Iris pigment epithelial cell (primary cell): ENCODE measurements around the gene ANKRD6.
A peak's percentile ranks its signal among the peaks of the same experiment; 100 is the strongest.

Experiments used
- DNase-seq: peaks from one replicate; pipeline ENCODE4 v3.0.0-alpha.2; 2011; ENCODE audit warnings: low read depth

ANKRD6 gene

DNA sequence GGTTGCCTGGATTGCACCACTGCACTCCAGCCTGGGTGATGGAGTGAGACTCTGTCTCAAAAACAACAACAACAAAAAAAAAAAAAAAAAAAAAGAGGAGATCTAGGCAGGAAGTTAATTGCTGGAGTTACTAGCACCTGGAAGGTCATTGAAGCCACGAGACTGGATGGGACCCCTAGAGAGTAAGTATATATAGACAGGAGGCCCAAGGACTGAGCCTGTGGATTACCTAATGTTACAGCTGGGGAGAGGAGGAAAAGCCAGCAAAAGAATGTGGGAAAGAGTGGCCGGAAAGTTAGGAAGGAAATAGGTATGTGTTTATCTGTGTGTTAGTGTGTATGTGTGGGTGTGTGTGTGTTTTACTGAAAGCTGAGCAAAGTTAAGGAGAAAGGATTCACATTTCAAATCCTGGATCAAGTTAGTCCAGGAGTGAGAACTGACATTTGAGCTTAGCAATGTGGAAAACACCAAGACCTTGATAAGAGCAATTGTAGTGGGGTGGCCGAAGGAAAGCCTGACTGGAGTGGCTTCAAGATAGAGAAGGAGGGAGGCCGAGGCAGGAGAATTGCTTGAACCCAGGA, 38.4 kb downstream of the ANKRD6 start:
- DNase-seq: no peak

DNA sequence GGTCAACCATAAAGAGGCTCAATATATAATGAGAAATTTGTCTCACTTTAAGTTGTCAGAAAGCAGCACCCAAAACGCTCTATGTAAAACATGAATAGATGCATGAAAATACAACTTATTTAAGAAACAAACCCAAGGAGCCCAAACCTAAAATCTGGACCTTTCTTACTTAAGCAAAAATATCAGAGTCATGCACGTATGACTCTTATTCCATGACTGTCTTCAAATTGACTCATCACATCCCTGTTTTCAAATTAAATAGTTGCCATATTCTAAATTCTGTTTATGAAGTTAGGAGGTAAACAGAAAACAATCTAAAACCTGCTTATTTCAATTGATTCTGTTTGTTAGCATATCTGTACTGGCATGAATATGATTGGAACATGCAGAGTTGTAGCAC, 42.1 kb downstream of the ANKRD6 start:
- no peak for DNase-seq

DNA sequence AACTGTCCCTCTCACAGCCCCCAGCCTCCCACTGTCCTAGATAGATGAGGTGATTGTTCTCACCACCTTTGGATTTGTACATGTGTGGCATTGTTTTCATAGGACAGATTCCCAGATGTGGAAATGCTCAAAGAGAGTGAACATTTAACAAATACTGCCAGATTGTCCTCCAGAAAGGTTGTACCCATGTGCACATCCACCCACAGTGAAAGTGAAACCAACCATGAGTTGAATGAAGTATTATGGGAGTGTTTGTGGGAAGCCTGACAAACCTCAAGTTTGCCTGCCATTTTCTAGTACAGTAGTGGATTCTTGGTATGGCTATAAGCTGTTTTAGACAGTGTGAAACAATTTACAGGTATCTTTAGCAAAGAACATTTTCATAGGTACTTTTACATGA, 42.7 kb downstream of the ANKRD6 start:
- peak; percentile 14 for DNase-seq

DNA sequence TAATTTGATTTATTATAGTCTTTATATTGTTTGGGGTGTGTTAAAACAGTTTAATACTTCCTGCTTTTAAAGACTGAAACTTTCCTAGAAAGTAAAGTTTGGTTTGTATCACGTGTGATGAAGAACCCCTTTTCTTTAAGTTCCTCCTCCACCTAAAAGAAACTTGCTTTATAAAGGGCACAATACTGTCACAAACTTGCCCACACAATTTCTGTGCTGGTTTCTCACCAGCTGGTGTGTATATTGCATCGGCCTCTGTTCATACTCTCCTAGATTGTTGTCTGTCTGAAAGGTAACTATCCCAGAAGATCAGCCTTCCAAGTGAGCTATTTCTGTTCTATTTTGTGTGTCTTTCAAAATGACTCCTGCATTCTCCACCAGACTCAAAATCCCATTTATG, 46.9 kb downstream of the ANKRD6 start:
- DNase-seq: no peak

DNA sequence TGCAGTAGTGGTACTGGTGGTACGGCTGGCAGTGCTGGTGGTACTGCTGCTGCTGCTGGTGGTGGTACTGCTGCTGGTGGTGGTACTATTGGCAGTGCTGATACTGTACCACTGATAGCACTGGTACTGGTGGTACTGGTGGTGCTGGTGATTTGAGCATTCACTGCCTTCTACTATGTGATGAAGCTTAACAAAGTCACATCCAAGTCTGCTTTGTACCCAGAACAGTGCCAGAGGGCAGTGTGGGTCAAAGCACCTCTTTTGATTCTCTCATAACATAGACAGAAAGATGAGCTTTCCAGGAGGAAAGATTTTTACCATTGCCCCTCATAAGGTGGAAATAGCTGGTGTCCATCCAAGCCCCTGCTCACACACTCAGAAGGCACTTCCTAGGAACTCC, 48.7 kb downstream of the ANKRD6 start:
- DNase-seq: no peak

DNA sequence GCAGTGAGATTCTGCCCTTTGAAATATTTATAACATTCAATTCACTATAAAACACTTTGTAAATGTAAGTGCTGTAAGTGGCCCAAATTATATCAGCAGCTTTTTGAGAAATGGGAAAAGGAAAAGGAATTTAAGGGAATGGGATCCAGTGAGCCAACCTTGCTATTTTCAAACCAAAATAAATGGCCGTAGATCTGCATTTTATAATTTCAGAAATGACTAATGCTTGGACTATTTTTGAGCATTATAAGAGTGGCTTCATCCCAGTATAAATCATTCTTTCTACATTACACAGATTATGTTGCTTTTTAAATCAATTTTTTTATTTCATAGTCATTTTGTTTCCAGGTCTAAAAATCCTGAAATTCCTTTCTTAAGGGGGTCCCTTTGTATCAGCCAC, 49.2 kb downstream of the ANKRD6 start:
- DNase-seq: no peak

DNA sequence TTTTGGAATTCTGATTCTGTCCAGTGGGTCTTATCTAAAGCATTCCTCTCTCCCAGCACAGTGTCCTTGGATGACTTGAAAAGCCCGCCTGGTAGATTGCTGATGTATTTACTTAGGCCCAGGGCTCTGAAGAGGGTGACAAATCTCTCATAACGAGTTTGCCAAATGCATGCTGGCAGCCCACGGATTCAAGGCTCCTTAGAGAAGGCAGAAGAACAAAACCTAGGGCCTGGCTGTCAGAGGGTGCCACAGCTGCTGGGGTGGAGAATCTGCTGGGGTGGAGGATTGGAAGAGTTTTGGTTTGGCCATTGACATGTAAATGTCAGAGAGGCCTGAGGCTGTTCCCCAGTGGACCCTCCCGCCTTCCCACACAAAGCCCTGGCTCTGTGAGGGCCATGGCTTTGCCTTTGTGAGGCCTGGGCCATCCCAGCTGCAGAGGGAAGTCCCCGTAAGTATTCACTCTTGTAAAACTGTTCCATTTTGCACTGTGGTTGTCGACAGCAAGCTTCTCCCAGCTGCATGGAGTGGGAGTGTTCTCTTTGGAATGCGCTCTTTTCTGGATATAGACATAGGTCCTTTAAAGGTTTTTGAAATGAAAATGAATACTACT, 50.3 kb downstream of the ANKRD6 start:
- DNase-seq: no peak

DNA sequence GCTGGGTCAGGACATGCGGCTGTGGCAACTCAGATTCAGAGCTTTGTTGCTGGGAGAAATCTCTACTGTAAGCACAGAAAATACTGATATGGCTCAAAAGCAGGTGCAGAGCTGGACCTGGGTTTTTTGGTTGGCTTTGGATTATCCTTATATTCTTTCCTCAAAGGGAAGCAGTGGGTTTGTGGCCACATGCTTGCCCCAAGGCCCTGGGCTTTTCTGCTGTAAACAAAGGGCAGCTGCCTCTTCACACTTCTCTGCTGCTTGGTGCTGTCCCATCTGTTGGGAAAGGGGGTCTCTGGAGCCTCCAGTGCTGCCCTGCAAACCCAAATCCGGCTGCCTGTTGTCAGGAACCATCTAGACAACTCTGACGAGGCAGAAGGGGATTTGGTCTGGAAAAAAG, 52.4 kb downstream of the ANKRD6 start:
- DNase-seq: no peak

DNA sequence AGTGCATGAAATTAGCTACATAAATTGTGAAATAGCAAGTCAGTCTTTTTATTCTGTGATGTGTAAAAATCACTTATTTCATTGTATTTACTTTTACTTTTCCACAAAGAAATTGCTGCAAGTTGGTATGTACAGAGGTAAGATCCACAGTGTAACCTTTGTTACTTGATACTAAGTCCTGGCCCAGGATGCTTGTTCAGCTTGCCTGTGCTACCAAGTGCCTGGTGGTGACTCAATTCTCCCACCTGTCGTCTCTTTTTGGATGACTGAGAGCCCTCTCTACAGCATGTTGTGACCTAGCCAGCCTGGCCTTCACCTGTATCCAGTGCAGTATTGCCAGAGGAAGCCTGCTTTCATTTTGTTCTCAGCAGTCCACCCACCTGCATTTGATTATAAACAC, 54.9 kb downstream of the ANKRD6 start:
- no peak for DNase-seq

DNA sequence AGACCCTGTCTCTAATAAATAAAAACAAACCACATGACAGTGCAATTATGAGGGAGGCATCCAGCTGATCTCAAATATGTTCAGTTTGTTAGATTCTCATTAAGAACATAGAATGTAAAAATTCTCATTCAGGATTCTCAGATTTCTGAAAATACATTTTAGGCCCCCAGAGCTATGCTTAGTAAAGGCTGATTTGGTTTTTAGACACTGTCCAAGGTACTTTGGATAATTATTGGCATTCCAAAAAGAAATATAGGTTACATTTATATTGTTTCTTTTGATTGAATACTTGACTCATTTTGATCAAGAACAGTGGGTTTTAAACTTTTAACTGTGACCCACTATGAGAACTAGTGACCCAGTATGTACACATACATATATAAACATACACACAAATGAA, 55.5 kb downstream of the ANKRD6 start:
- DNase-seq: no peak

DNA sequence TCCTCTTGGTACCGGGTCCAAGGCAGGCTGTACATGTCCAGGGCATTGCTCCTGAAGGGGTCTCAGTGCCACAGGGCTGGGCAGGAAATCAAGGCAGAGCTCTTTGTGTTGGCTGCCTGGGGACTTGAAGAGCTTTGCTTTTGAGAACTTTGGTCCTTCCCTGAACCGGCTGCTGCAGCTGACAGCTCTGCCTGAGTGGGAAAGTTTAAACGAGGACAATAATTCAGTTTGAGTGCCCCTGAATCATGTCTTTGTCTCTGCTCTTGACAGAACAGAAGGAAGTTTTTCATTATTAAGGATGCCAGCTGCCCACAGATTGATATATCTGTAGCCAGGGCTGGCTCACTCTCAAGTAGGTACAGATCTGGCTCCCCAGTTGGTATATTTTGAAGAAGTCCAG, 56.1 kb downstream of the ANKRD6 start:
- no peak for DNase-seq

DNA sequence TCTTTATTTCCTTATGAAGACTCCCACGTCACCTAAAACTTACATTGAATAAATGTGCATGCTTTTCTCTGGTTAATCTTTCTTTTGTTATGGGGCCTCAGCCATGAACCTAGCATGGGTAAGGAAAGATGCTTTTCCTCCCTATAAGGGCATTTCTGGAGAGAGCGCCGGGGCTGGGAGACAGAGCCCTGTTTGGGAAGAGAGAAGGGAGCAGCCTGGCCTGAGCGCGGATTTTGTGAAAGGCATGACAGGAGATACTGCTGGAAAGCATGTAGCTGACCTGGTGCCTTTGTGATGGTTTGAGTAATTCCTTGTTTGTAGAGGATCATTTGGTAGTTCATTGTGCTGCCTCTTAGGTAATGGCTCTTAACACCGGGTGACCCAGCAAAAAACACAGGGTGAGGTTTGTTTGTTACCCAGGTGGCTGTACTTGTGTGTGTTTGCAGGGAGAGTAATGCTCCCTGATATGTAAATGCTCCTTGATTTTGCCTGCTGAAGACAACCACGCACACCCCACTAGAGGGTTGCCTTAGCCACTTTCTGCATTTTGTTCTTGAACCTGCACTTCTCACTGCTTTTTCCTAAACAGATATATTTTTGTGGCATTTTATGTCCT, 59.2 kb downstream of the ANKRD6 start:
- no peak for DNase-seq

DNA sequence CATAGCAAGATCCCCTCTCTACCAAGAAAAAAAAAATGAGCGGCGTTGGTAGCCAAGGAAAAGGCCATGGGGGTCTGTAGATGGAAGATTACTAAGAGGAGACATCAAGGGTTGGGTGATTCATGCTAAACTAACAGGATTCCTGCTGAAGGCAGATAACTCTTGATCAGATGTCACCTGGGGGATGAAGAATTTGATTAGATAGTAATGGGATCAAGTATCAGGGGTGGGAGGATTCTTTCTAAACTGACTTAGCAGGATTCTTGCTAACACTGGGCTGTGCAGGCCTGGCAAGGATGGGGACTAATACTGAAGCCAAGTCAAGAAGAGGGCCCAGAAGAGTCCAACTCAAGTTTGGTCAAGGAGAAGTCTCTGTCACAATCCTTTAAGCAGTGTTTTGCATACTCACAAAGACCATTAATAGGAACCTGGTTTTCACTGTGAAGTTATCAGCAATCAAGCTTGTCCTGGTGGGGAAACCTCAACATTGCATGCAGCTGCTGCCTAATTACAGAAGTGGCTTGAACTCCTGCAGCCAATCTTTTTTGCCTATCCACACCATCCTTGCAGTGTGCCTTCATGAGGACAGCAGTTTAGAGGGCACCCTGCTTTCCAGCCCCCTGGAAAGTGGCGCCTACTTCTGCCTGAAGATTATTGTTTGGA, 61.3 kb downstream of the ANKRD6 start:
- no peak for DNase-seq

DNA sequence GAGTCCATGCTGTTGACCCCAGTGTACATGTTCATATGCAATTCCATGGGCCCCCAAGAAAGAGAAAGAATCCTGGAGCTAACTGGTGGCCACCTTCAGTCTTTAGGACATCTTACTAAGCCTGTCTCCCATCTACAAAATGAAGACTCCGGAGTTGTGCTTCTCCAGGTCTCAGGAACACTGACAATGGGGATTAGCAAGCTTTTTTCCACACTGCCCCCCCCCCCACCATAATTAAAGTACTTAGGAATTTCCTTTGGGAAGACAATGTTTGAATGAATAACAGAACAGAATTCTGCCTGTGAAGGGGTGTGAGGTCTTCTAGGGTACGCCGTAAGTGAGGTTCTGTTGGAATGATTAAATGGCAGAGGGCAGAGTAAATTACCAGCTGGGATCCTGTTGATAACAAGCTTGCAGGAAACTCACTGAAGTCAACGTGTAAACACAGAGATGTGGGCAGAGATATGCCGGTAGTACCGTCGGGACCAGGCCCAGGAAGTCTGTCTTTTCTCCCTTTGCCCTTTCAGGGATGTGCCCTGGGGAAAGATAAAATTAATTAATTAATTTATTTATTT, 63.1 kb downstream of the ANKRD6 start:
- DNase-seq: no peak

DNA sequence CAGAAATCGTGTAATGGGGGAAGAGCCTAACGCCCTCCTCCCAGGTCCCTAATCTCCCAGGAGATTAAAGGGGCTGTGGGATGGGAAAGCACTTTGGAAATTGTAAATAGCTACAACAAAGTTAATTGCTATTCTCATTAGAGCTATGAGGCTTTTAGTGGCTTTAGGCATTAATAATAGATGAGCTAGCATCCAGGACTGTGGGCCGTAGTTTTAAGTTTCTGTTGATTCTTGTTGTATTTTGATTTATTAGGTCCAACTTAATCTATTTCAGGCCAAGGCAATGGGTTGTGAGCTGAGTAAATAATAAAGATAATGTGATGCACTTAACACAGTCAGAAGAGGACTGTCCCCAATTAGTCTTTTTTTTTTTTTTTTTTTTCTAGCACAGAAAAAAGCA, 67.7 kb downstream of the ANKRD6 start:
- DNase-seq: no peak

DNA sequence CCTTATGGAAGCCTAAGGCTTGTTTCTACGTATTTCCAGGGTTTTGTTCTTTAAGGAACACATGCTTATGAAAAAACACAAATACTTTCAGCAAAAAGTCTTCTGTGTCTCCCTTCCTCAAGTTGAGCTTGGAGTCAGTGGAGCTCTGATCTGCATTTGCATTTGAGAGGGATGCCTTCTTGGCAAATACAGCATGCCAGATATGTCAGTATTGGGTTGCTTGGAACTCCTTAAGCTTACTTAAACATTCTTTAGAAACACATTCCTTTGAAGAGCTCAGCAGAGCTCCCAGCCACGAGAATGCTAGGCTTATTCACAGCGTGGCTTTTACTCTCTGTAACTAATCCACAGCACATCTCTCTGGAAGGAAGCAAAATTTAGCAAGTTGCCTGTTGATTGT, 68.3 kb downstream of the ANKRD6 start:
- DNase-seq: peak; percentile 7

DNA sequence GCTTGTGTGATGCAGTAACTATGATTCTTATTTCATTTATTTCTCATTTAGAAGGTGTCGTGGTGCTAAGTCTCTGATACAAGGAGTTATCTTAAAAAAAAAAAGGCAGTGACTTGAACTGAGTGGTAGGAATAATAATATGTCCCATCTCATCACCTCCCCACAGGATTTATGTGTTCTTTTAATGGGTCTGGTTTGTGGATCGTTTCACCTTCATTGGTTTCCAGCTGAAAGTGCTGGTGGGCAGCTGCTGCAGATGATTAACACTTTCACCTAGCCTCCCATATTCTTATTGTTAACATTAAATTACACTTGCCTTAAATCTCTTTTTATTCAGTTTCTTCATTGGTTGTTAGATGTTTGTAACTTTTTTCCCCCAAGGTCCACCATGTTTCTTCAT, 68.8 kb downstream of the ANKRD6 start:
- DNase-seq: no peak

DNA sequence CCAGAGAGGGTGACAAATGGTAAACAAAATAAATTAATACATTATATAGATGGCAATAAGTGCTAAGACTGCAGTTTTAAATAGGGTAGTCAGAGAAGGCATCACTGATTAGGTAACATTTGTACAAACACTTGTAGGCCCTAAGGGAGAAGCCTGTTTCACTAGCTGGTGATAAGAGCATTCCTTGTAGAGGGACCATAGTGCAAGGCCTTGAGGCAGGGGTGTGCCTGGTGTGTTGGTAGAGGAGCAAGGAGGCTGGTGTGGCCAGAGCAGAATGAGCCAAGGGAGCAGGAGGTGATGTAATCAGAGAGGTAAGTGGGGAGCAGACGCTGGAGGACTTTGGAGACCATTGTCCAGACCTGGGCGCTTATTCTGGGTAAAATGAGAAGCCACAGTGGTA, 70.7 kb downstream of the ANKRD6 start:
- DNase-seq: no peak

DNA sequence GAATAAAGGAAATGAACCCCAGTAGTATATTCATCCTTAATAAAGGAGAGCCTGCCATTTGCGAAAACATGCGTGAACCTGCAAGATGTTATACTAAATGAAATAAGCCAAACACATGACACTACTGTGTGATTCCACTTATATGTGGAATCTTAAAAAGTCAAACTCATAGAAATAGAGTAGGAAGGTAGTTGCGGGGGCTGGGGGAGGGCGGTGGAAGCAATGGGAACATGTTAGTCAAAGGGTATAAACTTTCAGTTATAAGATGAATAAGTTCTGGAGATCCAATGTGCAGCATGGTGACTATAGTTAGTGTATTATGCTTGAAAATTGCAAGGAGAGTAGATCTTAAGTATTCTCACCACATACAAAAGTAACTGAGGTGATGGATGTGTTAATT, 72.9 kb downstream of the ANKRD6 start:
- no peak for DNase-seq

DNA sequence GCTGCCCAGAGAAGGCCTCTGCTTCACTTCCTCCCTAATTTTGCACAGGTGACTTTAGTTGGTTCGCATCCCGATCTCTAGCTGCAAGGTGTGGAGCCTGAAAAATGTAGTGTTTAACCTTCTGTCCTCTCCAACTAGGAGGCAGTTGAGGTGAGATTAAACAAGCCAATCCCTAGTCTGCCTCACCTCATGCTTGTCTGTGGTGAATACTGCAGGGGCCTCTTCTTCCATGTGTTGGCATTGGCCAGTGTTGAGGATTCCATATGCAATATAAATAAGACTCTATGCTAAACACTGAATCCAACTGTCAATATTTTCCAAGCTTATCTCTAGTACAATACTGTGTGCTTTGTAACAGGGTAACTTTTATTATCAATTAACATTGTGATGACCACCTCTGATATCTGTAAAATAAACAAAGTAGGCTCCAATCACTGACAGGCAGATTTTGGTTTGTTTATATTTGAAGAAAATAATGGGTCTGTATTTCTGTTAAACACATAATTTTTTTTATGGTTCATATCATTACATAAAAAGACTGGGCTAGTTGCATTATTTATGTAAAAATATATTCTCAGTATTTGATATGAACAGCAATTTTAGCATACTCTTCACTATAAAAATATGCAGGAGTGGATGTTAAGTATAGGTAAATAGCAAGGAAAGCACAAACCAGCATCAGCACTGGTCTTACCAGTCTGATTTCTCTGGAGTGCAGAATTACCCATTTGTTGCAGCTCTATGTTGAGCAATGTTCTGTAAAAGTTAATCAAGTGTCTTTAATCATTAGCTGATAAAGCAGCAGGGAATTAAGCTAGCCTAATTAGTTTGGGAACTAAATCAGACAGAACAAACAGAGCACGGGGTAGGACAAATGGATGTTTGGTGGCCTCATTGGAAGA, 74.0 kb downstream of the ANKRD6 start:
- DNase-seq: no peak

DNA sequence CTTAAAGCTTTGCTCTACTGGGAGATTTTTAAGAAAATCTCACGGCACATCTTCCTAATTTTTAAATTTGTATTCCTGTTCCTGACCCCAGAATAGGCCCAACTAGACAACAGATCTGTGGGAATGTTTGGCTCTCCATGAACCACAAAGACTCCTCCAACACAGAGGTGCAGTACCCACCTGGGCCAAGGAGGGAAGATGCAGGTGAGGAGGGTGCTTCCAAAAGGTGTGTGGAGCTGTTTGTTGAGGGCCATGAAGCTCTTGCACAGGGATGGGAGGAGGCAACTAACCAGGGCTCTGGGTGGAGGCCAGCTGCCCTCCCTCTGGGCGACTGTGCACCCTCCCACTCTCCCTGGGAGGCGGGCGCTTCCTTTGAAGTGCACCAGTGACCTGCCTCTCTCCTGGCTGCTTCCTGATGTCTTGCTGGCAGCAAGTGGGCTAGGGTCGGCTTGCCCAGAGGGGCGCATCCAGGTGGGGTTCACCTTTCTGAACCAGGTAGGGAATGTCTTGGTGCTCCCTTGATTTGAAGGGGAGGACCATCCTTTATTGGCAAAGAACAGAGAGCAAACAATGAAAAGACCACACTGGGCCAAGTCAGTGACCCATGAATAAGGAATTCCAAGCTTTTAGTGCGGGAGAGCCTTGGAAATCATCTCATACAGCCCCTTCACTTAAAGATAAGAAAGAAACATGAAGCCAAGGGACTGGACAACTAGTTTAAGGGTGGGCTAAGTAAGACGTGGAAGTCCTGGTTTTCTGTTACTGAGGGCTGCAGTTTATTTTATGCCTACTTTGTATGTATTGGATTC, 76.0 kb downstream of the ANKRD6 start:
- no peak for DNase-seq
